SK-N-SH (cell line): ENCODE results near the gene SLC7A6OS. TPM values are rescaled to one million over a fixed set of nuclear protein-coding genes. Genes with fewer than 3 reads are reported as not detected.

Source experiments
- CTCF ChIA-PET: fragments of 300-600, 350-600 bp; formaldehyde crosslinking; extraction: SDS; loops from one replicate; lab custom pipeline; 2021; lab: Yijun Ruan, JAX
- POLR2A ChIA-PET: fragments of 350-600 bp; sonication (Branson Sonifier 250); formaldehyde crosslinking; extraction: SDS; loops from one replicate; lab custom pipeline; 2020; ENCODE audit warnings: antibody characterized with exemption, inconsistent platforms; lab: Yijun Ruan, JAX
- DNase-seq: peaks from one replicate; pipeline ENCODE4 v3.0.0; 2012
- H2AFZ ChIP-seq: fragments of 200-600 bp; sonication (generic); 2 replicates; pipeline ENCODE4 v1.8.1; 2016; ENCODE audit warnings: antibody characterized with exemption, mild to moderate bottlenecking, low read depth
- H3F3A ChIP-seq: fragments of 200-600 bp; sonication (generic); replicated peaks from 2 replicates; pipeline ENCODE3; 2016; ENCODE audit warnings: antibody characterized with exemption, mild to moderate bottlenecking; ENCODE audit not compliant: insufficient read depth
- H3K27ac ChIP-seq, 2 experiments: fragments of 200-500 bp in 1 of 2; fragments of 200-600 bp in 1 of 2; sonication (Bioruptor generic) in 1 of 2; sonication (generic), shearing (Covaris generic) in 1 of 2; 2 replicates each; pipeline versions ENCODE4 v1.5.1 to v1.6.1; 2014 to 2016; ENCODE audit warnings: low read depth in 2 of 2, inconsistent platforms in 1 of 2, low read length in 1 of 2, mild to moderate bottlenecking in 1 of 2, mixed read lengths in 1 of 2
- H3K27me3 ChIP-seq: fragments of 200-600 bp; sonication (generic), shearing (Covaris generic); 2 replicates; pipeline ENCODE4 v1.6.1; 2016; ENCODE audit warnings: mixed run types; ENCODE audit not compliant: insufficient read depth
- H3K36me3 ChIP-seq, 2 experiments: fragments of 200-500 bp in 1 of 2; fragments of 200-600 bp in 1 of 2; sonication (Bioruptor generic) in 1 of 2; sonication (generic) in 1 of 2; replicated peaks in 1 of 2; 2 replicates each; pipeline versions ENCODE3 to v1.5.1; 2014 to 2016; ENCODE audit warnings: low read length in 1 of 2, mild to moderate bottlenecking in 1 of 2; ENCODE audit not compliant: insufficient read depth in 2 of 2, control insufficient read depth in 1 of 2
- H3K4me1 ChIP-seq, 2 experiments: fragments of 200-500 bp in 1 of 2; fragments of 200-600 bp in 1 of 2; sonication (Bioruptor generic) in 1 of 2; sonication (generic), shearing (Covaris generic) in 1 of 2; 2 replicates each; pipeline versions ENCODE4 v1.5.1 to v1.6.1; 2014 to 2016; ENCODE audit warnings: low read depth in 1 of 2, low read length in 1 of 2, mixed run types in 1 of 2; ENCODE audit not compliant: insufficient read depth in 2 of 2, control insufficient read depth in 1 of 2
- H3K4me2 ChIP-seq: fragments of 200-600 bp; sonication (generic), shearing (Covaris generic); 2 replicates; pipeline ENCODE4 v1.6.1; 2017; ENCODE audit warnings: mixed run types
- H3K4me3 ChIP-seq, 2 experiments: fragments of 200-500 bp in 1 of 2; fragments of 200-600 bp in 1 of 2; sonication (Bioruptor generic) in 1 of 2; sonication (generic), shearing (Covaris generic) in 1 of 2; 2 replicates each; pipeline versions ENCODE4 v1.5.1 to v1.8.1; 2014 to 2016; ENCODE audit warnings: low read depth in 2 of 2, inconsistent platforms in 1 of 2, low read length in 1 of 2, mild to moderate bottlenecking in 1 of 2, mixed read lengths in 1 of 2, moderate library complexity in 1 of 2
- H3K79me2 ChIP-seq: fragments of 200-600 bp; sonication (generic); 2 replicates; pipeline ENCODE4 v1.8.1; 2017; ENCODE audit warnings: mild to moderate bottlenecking; ENCODE audit not compliant: insufficient read depth
- H3K9ac ChIP-seq: fragments of 200-600 bp; sonication (generic); 2 replicates; pipeline ENCODE4 v1.6.1; 2017; ENCODE audit warnings: mixed run types
- H3K9me2 ChIP-seq: fragments of 200-600 bp; sonication (generic); 2 replicates; pipeline ENCODE4 v1.6.1; 2017; ENCODE audit warnings: mixed run types
- H3K9me3 ChIP-seq: fragments of 200-600 bp; sonication (generic); 2 replicates; pipeline ENCODE4 v1.6.1; 2017; ENCODE audit warnings: mixed run types, mild to moderate bottlenecking, moderate library complexity
- H4K20me1 ChIP-seq: fragments of 200-600 bp; sonication (generic); 2 replicates; pipeline ENCODE4 v1.6.1; 2017; ENCODE audit warnings: mild to moderate bottlenecking, mixed run types; ENCODE audit not compliant: insufficient read depth
- CHD2 ChIP-seq: fragments of 150-350 bp; IDR thresholded peaks from 2 replicates; pipeline ENCODE4 v1.6.1; 2018; ENCODE audit warnings: low read length; ENCODE audit not compliant: partially characterized antibody
- EP300 ChIP-seq, 2 experiments: IDR thresholded peaks; 2 replicates each; pipeline versions ENCODE4 v1.4.0 to v1.6.1; 2012; ENCODE audit warnings: borderline replicate concordance in 1 of 2, low read depth in 1 of 2, low read length in 1 of 2
- EZH2phosphoT487 ChIP-seq: fragments of 200-600 bp; sonication (generic); IDR thresholded peaks from 2 replicates; pipeline ENCODE4 v1.6.1; 2017; ENCODE audit warnings: low read depth, mixed run types, mild to moderate bottlenecking, antibody characterized with exemption, moderate library complexity, borderline replicate concordance
- FOSL2 ChIP-seq: IDR thresholded peaks from 2 replicates; pipeline ENCODE4 v1.4.0; 2012; ENCODE audit warnings: low read depth, mild to moderate bottlenecking, moderate library complexity, borderline replicate concordance
- FOXJ3 ChIP-seq: sonication (generic); formaldehyde crosslinking; IDR thresholded peaks from 2 replicates; pipeline ENCODE4 v1.5.1; 2020; ENCODE audit warnings: mild to moderate bottlenecking, missing genetic modification reagents
- GABPA ChIP-seq: IDR thresholded peaks from 2 replicates; pipeline ENCODE4 v1.4.0; 2012; ENCODE audit warnings: low read depth, mild to moderate bottlenecking
- GATA2 ChIP-seq: sonication (generic); formaldehyde crosslinking; IDR thresholded peaks from 2 replicates; pipeline ENCODE4 v1.5.0; 2020; ENCODE audit warnings: mild to moderate bottlenecking, missing genetic modification reagents
- IRF3 ChIP-seq: fragments of 150-350 bp; IDR thresholded peaks from 2 replicates; pipeline ENCODE4 v1.6.1; 2016; ENCODE audit warnings: mild to moderate bottlenecking, low read depth, low read length
- JUND ChIP-seq: IDR thresholded peaks from 2 replicates; pipeline ENCODE4 v1.4.0; 2012
- MXI1 ChIP-seq: IDR thresholded peaks from 2 replicates; pipeline ENCODE4 v1.6.1; 2012; ENCODE audit warnings: mild to moderate bottlenecking, low read depth, low read length, improper control_type of control experiment
- POLR2AphosphoS5 ChIP-seq: IDR thresholded peaks from 2 replicates; pipeline ENCODE4 v1.6.1; 2012; ENCODE audit warnings: low read depth, low read length
- RAD21 ChIP-seq: IDR thresholded peaks from 2 replicates; pipeline ENCODE4 v1.6.1; 2012; ENCODE audit warnings: mild to moderate bottlenecking, low read length
- RCOR1 ChIP-seq: fragments of 150-350 bp; IDR thresholded peaks from 2 replicates; pipeline ENCODE4 v1.6.1; 2017; ENCODE audit warnings: antibody characterized with exemption, low read length
- REST ChIP-seq: IDR thresholded peaks from 2 replicates; pipeline ENCODE4 v1.6.1; 2012; ENCODE audit warnings: mild to moderate bottlenecking, low read depth, low read length, moderate library complexity
- TAF1 ChIP-seq: IDR thresholded peaks from 2 replicates; pipeline ENCODE4 v1.6.1; 2012; ENCODE audit warnings: low read depth, mild to moderate bottlenecking, low read length, moderate library complexity, borderline replicate concordance
- TEAD4 ChIP-seq: IDR thresholded peaks from 2 replicates; pipeline ENCODE4 v1.4.0; 2012; ENCODE audit warnings: mild to moderate bottlenecking, borderline replicate concordance; ENCODE audit not compliant: insufficient read depth
- USF2 ChIP-seq: fragments of 150-350 bp; IDR thresholded peaks from 2 replicates; pipeline ENCODE4 v1.6.1; 2017; ENCODE audit warnings: antibody characterized with exemption, low read length, low read depth, borderline replicate concordance
- WGBS: methylation state at CpG from one replicate; pipeline ENCODE4 v1.1.6; 2017; ENCODE audit warnings: low lambda C conversion rate; 5-methylcytosine and 5-hydroxymethylcytosine counted together
- polyA plus RNA-seq, 3 experiments: library from polyadenylated mRNA; depleted of rRNA; stranded (reverse); fragments of >200 nt; gene quantifications; 2 replicates each; pipeline ENCODE4 v1.2.3, GENCODE V29; 2012
- TF ChIP-seq, protein P1 (sequence below): fragments of 200-600 bp; sonication (generic); IDR thresholded peaks from 2 replicates; pipeline ENCODE4 v1.6.1; 2017; ENCODE audit warnings: antibody characterized with exemption, mild to moderate bottlenecking, moderate library complexity
- TF ChIP-seq, protein P2 (sequence below): IDR thresholded peaks from 2 replicates; pipeline ENCODE4 v1.4.0; 2012; ENCODE audit warnings: low read depth, borderline replicate concordance
- TF ChIP-seq, protein P3 (sequence below): IDR thresholded peaks from 2 replicates; pipeline ENCODE4 v1.4.0; 2012; ENCODE audit warnings: low read depth

The SLC7A6OS gene
- polyA plus RNA-seq, 1 of the 3 experiments (the other 2 are of a cell fraction), result 6.6 TPM

DNA sequence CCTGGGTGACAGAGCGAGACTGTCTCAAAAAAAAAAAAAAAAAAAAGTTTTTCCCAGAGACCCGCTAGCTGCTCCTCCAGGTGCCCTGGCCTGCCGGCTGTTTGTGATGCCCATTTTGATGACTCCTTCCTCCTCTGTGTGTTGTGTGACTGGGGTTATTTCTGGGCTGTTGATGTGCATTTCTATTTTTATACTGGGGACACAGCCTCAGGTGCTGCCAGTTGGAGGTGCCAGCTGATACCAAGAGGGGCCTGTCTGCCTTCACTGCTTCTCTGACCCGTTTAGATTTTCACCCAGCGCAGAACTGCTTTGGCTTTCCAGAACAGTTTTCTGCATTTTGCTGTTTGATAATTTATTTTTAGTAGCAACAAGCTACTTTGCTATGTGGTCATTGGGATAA lies 58.9 kb downstream of the SLC7A6OS start:
- no peaks in the 10 kb centered on the region for H4K20me1 ChIP-seq
- CTCF ChIA-PET, result interaction anchor here (0.9 to 9.0 kb wide), 5 partner anchors 10 to 158 kb away, joined by 3 to 92 read pairs (median 3); partner anchors contain the start of genes PRMT7, SLC7A6 and SLC7A6OS
- no peak for TF ChIP-seq TAF1
- no peak for TF ChIP-seq FOXJ3 (CRISPR knock-in tag)
- TF ChIP-seq JUND, result no peak
- no peak for TF ChIP-seq TEAD4
- TF ChIP-seq, protein P1, sequence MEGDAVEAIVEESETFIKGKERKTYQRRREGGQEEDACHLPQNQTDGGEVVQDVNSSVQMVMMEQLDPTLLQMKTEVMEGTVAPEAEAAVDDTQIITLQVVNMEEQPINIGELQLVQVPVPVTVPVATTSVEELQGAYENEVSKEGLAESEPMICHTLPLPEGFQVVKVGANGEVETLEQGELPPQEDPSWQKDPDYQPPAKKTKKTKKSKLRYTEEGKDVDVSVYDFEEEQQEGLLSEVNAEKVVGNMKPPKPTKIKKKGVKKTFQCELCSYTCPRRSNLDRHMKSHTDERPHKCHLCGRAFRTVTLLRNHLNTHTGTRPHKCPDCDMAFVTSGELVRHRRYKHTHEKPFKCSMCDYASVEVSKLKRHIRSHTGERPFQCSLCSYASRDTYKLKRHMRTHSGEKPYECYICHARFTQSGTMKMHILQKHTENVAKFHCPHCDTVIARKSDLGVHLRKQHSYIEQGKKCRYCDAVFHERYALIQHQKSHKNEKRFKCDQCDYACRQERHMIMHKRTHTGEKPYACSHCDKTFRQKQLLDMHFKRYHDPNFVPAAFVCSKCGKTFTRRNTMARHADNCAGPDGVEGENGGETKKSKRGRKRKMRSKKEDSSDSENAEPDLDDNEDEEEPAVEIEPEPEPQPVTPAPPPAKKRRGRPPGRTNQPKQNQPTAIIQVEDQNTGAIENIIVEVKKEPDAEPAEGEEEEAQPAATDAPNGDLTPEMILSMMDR, result no peak
- no peak for TF ChIP-seq POLR2AphosphoS5
- no peak for TF ChIP-seq CHD2
- TF ChIP-seq REST, result no peak
- TF ChIP-seq EZH2phosphoT487, result no peak
- TF ChIP-seq FOSL2, result no peak
- no peak for TF ChIP-seq EP300 (IDR thresholded peaks at IDR 0.05; ENCODE audit: borderline replicate concordance in 1 of 2, low read depth in 1 of 2, low read length in 1 of 2)
- no peak for TF ChIP-seq RAD21
- TF ChIP-seq USF2, result no peak
- no peak for TF ChIP-seq GABPA
- TF ChIP-seq GATA2, result no peak
- TF ChIP-seq, protein P2, sequence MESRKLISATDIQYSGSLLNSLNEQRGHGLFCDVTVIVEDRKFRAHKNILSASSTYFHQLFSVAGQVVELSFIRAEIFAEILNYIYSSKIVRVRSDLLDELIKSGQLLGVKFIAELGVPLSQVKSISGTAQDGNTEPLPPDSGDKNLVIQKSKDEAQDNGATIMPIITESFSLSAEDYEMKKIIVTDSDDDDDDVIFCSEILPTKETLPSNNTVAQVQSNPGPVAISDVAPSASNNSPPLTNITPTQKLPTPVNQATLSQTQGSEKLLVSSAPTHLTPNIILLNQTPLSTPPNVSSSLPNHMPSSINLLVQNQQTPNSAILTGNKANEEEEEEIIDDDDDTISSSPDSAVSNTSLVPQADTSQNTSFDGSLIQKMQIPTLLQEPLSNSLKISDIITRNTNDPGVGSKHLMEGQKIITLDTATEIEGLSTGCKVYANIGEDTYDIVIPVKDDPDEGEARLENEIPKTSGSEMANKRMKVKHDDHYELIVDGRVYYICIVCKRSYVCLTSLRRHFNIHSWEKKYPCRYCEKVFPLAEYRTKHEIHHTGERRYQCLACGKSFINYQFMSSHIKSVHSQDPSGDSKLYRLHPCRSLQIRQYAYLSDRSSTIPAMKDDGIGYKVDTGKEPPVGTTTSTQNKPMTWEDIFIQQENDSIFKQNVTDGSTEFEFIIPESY, result no peak
- TF ChIP-seq MXI1, result no peak
- TF ChIP-seq RCOR1, result no peak
- TF ChIP-seq IRF3, result no peak
- TF ChIP-seq, protein P3, sequence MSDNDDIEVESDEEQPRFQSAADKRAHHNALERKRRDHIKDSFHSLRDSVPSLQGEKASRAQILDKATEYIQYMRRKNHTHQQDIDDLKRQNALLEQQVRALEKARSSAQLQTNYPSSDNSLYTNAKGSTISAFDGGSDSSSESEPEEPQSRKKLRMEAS, result no peak
- H3K9ac ChIP-seq, result no peak overlapping the region
- H2AFZ ChIP-seq, result no peak overlapping the region
- H3K4me3 ChIP-seq, result no peak overlapping the region
- H3K36me3 ChIP-seq, result peaks cover 8 to 13% of the 10 kb centered on the region in 2 experiments
- H3K9me3 ChIP-seq, result no peaks in the 10 kb centered on the region
- POLR2A ChIA-PET, result no interaction called here
- H3F3A ChIP-seq, result peaks cover under 1% of the 10 kb centered on the region
- no peaks in the 10 kb centered on the region for H3K27me3 ChIP-seq
- 93% methylated on average over 5 of the region's 5 CpGs for WGBS
- no peaks in the 10 kb centered on the region for H3K9me2 ChIP-seq
- DNase-seq, result no peak
- no peaks in the 10 kb centered on the region; a peak in 1 of 4 replicates for H3K4me1 ChIP-seq
- no peaks in the 10 kb centered on the region; the same call in none of the 2 replicates for H3K79me2 ChIP-seq
- H3K27ac ChIP-seq, result no peak overlapping the region
- H3K4me2 ChIP-seq, result no peak overlapping the region
